ENCODE data around the gene GRIA3.

The GRIA3 gene

DNA sequence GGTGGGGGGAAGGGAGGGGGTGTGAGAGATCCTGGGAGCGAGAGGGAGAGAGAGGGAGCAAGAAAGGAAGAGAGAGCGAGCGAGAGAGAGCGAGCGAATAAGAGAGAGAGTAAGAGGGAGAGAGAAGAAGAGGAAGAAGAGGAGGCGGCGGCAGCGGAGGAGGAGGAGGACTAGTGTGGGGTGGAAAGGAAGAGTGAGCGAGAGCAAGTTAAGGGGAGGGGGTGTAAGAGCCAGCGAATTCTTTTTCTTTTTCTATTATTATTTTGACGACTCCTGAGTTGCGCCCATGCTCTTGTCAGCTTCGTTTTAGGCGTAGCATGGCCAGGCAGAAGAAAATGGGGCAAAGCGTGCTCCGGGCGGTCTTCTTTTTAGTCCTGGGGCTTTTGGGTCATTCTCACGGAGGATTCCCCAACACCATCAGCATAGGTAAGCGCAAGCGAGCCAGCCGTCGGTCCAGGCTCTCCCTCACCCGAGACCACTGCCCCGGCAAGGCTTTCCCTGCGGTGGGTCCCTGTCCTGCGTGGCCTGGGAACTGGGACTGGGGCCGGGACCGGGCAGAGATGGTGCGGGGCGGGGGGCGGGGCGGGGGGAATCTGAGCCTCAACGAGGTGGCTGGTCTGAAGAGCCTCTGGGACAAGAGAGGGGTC is at the start of gene GRIA3:
Gene GRIA3 (plus strand): TSS at position 60 of the 647 bp plus-strand sequence. CDS start 258 bp downstream, at position 318.
- peak in 26 of 56 donors; percentile 0 to 45 (median 14) for DNase-seq

DNA sequence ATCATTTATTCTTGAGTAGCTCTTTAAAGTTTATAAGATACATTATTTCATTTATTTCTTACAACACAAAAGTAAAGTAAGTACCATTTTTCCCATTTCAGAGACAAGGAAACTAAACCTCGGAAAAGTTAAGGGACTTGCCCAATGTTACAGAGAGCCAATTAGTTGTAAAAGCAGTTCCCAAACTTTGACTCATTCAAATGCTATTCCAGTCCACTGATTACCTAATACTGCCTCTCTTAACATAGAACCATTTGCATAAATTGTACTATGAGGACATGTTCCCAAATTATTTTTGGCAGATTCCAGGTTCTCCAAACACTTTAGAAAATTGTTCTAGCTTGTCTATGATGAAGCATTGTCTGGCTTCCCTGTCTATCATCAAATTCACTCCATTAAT is 45.6 kb upstream of the GRIA3 start:
- no peak for DNase-seq

DNA sequence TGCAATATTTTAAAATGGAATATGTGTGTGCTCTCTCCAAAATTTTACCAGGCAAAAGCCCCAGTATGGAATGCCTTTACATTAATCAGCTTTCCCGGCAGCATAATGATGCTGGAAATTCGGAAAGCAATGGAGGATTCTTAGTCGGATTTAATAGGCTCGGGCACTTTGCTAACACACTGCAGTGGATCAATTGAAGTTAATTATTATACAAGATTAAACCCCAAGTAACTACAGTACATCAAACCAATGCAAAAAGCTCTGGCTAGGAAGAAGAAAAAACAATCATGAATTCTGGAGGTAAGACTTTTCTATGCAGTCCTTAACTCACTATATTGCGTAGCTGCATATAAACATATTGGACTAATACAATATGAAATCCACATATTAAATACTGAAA is 43.6 kb upstream of the GRIA3 start:
- no peak for DNase-seq

DNA sequence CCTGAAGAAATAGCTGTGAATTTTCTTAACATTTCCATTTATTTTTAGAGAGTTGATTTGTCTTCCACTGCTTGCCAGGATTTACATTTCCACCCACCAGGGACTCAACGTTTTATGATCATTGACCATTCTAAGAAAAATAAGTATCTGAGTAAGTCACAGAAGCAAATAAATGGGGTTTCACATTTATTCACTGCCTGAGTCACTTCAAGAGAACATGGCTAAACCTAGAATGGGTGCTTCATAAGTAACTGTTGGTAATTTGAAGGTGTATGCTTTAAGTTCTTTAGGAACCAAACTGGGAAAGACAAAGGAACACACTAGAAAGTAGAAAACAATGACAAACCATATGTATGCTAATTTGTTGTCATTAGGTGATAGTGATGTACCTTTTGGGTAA is 43.2 kb upstream of the GRIA3 start:
- DNase-seq = no peak

DNA sequence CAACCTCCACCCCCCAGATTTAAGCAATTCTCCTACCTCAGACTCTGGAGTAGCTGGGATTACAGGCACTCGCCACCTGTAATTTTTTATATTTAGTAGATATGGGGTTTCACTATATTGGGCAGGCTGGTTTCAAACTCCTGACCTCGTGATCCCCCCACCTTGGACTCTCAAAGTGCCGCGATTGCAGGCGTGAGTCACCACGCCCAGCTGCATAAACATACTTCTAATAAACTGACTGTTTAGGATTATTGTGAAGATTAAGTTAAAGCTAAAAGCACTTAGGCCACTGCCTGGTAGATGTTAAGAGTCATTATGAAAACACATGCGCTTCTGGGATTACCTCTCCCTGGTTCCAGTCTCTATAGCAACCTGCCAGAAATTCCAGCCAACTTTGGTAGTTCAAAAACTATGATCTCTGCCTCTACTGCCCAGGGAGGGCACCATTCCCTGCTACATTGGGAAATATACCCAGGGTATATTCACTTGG is 30.2 kb upstream of the GRIA3 start:
- no peak for DNase-seq

DNA sequence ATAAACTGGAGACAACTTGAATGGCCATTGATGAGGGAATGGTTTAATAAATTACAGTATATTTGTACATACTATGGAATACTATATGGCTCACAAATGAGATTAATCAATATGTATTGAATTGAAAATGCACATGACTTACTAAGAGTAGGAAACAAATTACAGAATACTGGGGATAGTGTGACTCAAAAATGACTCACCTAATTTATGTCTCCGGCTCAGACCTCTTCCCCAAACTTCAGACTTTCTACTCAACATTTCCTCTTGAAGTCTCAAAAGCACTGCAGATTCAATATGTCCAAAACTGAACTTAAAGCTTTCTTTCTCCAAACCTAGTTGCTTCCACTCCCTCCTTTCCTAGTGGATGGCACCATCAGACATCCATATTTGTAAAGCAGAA is 28.8 kb upstream of the GRIA3 start:
- DNase-seq = no peak

DNA sequence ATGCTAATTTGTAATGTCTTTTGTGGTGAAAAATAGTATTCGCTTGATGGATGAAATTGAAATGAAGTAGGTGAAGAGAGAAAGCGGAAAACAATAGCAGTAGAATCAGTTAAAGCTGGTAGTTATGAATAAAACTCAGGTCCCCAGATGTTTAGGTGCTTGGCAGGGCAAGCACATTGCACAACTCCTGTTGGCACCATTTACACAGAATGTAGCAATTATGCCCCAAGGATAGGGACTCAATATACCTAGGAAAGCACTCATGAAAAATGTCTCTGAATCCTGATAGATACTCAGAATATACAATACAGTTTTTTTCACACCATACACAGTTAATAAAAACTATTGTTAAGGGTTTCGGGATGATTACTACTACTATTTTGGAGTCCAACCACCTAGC is 26.5 kb upstream of the GRIA3 start:
- DNase-seq = no peak

DNA sequence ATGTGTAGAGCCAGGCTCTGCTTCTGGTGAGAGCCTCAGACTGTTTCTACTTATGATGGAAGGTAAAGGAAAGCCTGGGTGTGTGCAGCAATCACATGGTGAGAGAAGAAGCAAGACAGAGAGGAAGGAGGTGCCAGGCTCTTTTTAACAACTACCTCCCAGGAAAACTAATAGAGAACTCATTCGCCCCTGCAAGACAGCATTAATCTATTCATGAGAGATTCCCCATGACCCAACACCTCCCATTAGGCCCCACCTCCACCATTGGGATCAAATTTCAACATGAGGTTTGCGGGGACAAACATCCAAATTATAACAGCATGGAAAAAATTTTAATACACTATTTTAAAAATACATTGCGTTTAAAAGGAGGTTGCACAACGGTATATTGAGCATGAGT is 24.7 kb upstream of the GRIA3 start:
- no peak for DNase-seq

DNA sequence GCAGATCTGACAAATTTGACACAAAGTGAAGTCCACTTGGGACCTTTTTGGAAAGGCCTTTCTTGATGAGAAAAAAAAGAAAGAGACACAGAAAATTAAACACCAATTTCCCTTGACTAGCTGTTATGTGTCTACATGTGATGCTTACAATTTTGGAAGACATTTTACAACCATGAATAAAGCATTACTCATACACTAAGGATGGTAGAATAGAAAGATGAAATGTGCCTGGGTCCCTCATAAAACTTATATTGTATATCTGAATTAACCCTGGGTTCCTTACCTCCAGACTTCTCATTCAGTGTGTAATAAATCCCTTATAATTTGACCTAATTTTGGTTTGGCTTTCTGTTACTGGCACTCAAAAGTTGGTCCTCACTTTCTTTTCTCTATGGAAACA is 16.5 kb upstream of the GRIA3 start:
- DNase-seq = no peak

DNA sequence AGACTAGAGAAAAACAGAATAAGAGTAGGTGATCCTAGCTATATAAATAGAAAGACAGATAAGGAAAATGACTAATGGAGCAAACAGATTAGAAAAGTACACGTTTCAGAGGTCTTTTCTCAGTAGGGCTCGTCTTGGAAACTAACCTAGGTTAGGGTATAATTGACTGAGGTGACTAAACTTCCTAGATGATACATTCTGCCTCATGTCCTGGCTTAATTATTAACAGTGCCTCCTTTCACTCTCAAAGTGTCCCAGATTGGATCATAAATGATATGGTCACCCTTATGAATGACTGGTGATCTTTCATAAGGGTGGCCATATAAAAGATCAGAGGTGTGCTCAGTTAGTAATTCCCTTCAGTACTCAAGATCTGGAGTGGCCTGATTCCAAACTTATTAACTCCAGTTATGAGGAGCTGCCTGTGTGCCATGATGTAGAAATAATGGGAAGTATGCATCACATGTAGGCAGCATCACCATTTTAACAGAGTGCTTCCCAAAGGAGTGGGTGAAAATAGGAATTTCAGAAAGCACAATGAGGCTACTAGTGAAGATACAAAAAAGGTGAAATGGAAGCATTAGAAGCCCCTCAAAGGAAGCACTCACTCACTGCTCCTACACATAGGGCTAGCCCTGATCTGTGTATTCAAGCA is 14.7 kb upstream of the GRIA3 start:
- DNase-seq = no peak

DNA sequence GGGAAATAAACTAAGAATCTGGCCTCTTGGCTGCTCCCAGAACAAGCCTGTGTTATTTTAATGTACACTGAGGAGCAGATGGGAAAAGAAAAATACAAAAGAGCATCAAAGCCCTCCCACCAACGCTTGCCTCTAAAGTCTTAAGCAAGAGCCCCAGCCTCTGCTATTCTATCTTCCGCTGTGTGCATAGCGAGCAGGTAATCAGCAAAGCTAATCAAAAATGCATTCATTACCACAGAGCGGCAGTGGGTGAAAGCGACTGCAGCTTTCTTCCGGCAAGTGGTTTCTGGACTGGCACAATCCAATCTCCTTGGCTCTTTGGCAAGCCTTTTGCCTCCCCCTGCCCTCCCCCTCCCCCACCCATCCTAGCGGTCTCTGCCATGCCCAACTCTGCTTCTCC is 13.5 kb upstream of the GRIA3 start:
- DNase-seq = no peak

DNA sequence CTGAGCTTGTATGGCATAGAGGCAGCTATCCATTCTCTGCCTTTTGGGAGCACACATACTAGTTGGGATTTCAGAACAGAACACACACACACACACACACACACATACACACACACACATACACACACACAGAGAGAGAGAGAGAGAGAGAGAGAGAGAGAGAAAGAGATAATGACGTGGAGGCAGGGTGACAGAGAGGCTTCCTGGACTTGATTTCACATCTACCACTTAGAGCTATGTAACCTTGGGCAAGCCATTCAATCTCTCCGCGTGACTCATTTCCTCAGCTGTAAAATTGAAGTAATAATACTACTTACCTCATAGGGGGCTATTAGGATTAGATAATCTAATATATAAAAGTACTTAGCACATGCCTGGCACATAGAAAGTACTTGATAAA is 12.3 kb upstream of the GRIA3 start:
- no peak for DNase-seq

DNA sequence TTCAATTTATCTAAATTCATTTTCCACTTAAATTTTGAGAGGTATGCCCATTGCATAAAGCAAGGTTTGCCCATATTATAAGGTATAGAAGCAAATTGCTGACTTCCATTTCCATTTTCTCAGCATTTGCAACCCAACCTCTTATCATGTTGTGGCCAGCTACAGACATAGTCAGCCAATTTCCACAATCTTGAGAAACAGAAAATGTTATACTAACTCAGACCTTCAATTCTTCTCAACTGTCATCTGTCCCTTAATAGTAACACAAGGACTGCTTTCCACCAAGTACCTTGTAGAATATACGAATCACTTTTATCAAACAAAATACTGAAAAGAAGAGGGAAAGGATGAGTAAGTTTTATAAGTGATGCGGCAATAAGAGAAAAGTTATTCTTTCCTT is 11.2 kb upstream of the GRIA3 start:
- no peak for DNase-seq

DNA sequence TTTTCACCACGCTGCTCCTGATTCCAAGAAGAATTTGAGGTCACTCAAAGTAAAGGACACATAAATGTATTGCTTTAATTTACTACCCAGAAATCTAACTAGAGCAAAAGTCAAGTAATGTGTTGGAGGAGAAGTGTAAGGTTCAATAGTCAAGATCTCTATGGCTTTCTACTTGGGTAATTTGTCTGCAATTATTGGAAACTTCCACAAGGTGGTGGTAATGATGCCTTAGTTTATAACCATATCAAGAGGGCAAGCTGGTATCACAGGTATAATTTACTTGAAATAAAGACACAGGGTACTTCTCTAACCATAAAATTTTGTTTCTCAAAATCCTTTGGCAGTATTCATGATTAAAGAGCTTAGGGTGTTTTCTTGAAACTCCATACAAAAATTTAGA is 10.2 kb upstream of the GRIA3 start:
- DNase-seq = no peak

DNA sequence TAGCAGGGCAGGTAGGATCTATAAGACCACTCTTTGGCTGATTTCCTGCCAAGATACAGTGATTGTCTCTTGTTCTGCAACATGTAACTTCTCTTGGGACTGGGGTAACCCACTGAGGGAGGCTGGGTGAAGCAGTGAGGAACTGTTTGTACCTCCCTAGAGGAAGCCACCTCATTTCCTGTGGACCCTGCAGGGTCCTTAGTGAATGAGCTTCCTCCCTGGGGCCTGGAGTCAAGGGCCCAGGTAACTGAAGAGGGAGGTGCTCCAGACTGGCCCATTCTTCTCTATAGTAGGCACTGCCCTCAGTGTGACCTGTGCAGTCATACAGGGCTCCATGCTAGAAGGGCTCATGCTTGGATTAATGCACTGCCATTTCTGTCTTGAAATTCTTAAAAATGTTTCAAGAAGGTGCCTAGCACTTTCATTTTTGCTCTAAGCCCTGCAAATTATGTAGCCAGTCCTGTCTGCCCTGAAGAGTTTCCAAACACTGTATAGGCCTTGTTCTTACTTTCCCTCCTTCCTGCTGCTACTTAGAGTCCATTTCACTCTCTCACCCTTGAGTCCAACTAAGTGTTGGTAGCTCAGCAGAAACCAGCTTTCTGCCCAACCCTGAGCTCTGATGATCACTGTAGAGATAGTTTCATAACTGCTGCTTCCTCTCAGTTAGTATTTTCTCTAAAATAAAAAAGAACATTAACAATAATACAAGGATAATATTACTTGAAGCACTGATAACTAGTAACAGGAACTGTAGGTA is 8.5 kb upstream of the GRIA3 start:
- DNase-seq = no peak

DNA sequence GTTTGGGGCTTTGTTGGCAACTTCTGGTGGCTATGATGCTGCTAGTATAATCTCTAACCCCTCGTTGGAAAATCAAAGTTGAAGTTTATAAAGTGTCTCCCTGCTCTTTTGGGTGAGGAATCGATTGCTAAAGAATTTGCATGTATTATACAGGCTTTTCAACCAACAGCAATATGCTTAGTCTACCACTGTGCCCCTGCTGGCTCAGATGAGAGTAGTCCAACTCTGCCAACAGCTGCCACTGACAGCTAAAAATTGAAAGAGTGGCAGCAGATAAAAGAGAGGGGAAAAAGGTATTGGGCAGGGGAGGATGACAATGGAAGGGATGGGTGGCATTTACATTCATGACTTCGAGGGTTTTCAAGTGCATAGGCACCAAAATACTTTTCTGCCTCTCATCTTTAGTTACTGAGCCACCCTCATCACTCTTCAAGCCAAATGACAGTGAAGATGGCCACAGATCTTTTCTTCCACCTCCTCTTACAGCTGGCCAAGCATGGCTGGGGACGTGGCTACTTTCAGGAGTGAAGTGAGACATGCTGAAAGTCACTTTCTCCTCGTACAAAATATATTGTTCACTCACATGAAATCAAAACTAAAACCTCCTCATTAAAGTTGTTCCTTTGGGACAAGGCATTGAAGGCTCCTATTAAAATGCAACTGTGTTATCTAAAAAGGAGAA is 2.7 kb upstream of the GRIA3 start:
- no peak for DNase-seq

DNA sequence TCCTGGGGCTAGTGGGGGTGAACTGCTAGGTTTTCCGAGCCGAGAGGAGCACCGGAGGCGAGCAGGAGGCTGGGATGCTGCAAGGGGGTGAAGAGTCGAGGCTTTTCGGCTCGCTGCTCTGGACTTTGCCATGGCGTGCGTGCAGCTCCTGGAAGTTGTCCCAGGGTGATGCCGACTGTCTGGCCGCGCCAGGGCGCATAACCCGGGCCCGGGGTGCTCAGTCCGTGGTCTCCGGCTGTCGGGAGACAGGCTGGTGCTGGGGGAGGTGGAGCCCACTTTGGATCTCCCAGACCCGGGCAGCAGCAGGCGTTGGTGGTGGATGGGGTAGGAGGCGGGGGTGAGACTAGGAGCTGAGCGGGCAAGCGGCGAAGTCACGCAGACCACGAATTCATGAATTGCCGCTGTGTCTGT is 793 bp downstream of the GRIA3 start:
- DNase-seq = peak in 23 of 56 donors; percentile 0 to 50 (median 6)

DNA sequence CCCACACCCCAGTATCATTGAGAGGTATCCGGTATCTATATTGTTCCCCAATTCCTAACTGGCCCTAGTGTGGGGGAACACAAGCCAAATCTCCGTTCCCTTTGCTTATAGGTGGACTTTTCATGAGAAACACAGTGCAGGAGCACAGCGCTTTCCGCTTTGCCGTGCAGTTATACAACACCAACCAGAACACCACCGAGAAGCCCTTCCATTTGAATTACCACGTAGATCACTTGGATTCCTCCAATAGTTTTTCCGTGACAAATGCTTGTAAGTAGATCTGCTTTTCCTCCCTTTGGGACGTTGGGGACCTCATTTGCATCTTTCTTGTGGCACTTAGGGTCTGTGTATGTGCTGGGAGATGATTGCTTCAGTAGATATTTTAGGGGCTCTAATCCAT is 1.6 kb downstream of the GRIA3 start:
- peak in 2 of 56 donors; percentile 4 to 6 for DNase-seq

DNA sequence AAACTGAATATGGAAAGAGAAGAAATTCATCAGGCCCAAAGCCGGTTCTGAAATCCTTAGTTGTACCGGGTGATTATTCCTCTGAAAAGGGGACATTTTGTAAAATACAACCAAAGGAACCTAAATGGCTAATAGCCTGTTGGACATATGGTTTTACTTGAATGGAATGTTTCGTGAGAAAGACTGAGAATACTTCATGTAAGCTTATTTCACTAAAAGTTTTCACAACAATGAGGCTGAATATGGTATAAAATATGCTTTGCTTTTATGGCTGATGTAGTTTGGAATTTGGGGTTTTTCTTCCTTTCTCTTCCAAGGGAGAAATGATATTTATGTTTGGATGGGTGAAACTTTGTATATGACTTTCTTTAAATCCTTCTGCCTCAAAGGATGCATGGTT is 2.7 kb downstream of the GRIA3 start:
- DNase-seq = no peak

DNA sequence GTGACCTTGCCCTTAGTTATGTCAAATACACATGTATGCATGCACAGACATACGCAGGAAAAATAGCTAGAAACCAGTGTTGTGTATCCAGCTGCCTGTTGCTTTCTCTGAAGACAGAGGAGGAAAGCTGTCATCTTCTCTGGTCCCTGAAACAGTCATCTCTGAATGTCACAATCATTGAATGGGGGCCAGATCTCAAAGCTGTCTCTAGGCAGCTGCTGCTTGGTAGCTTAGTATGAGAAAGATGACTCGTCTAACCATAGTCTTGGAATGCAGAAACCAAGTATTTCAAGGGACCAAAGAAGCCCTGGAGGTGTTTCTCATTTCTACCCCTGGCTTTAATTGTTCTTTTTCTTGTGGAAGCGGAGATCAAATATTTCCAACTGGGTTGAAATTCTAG is 4.0 kb downstream of the GRIA3 start:
- DNase-seq = no peak

DNA sequence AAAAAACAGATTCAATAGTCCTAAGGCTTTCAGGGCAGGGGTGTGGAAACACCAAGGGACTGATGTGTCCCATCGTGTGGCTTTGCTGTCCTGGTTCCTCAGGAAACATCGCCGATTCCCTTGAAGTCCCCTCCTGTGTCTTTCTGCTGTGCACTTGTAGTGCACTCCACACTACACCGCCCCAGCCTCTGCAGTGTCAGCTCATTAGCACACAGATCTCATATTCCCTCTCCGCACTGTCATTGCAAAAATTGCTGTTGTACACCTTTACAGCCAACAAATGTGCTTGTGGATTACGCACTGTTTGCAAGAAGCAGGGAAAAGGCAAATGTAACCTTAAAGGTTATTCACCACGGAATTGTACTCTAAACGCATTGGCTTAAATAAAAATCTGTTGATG is 5.3 kb downstream of the GRIA3 start:
- peak in 2 of 56 donors; percentile 0 for DNase-seq

DNA sequence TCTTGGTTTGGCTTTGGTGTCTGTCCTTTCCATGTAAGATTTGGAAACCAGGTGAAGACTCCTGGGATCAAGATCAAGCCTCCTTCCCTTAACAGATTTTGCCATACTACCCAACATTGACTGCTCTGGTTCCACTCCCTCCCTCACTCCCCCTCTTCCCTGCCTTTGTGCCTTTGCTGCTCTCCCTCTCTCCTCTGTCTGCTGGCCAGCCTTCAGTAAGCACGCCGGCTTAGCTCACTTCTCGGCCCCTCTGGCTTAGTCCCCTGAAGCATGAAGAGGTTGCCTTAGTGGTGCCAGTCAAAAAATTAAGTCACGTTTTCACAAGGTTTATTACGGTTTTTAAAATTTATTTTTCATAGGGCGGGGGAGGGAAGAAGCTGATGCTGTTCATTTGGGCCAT is 6.0 kb downstream of the GRIA3 start:
- no peak for DNase-seq
